GM12878 (cell line): ENCODE measurements around the gene PRPF6. TPM values are rescaled to one million over a fixed set of nuclear protein-coding genes. Genes with fewer than 3 reads are reported as not detected.

Source experiments
- BCL11A ChIP-seq: IDR thresholded peaks from 2 replicates; pipeline ENCODE4 v1.6.1; 2011; ENCODE audit warnings: low read depth, low read length
- CHD4 ChIP-seq: fragments of 200-600 bp; sonication (generic); IDR thresholded peaks from 2 replicates; pipeline ENCODE4 v1.6.1; 2016; ENCODE audit warnings: mild to moderate bottlenecking
- E2F4 ChIP-seq: IDR thresholded peaks from 2 replicates; pipeline ENCODE4 v1.6.1; 2012; ENCODE audit warnings: low read depth, low read length, improper control_type of control experiment
- MEF2A ChIP-seq: IDR thresholded peaks from 2 replicates; pipeline ENCODE4 v1.6.1; 2011; ENCODE audit warnings: low read depth, mild to moderate bottlenecking, low read length, moderate library complexity; ENCODE audit not compliant: insufficient read depth
- NFIC ChIP-seq: IDR thresholded peaks from 2 replicates; pipeline ENCODE4 v1.6.1; 2012; ENCODE audit warnings: low read depth, mild to moderate bottlenecking, inconsistent platforms, low read length, moderate library complexity
- NR2F1 ChIP-seq: fragments of 450-650 bp; conservative IDR thresholded peaks from 2 replicates; pipeline ENCODE4 v1.6.1; 2017; ENCODE audit warnings: mild to moderate bottlenecking
- POLR2A ChIP-seq: IDR thresholded peaks from 2 replicates; pipeline ENCODE4 v1.6.1; 2011; ENCODE audit warnings: low read depth, mild to moderate bottlenecking, low read length
- POLR2AphosphoS5 ChIP-seq: IDR thresholded peaks from 2 replicates; pipeline ENCODE4 v1.6.1; 2011; ENCODE audit warnings: mild to moderate bottlenecking, low read length, inconsistent platforms
- SIN3A ChIP-seq: IDR thresholded peaks from 2 replicates; pipeline ENCODE4 v1.6.1; 2012; ENCODE audit warnings: low read depth, low read length, improper control_type of control experiment
- SMAD5 ChIP-seq: IDR thresholded peaks from 2 replicates; pipeline ENCODE4 v1.6.1; 2016; ENCODE audit warnings: antibody characterized with exemption, low read depth
- ZNF622 ChIP-seq: fragments of 450-650 bp; IDR thresholded peaks from 2 replicates; pipeline ENCODE4 v1.6.1; 2017; ENCODE audit warnings: mild to moderate bottlenecking, inconsistent platforms
- ZSCAN29 ChIP-seq: fragments of 450-650 bp; IDR thresholded peaks from 2 replicates; pipeline ENCODE4 v1.6.1; 2017; ENCODE audit warnings: mild to moderate bottlenecking, moderate library complexity
- polyA plus RNA-seq, 11 experiments: library from polyadenylated mRNA; depleted of rRNA in 4 of 11; unstranded in 6 of 11; stranded (reverse) in 5 of 11; fragments of >200 nt; fragmentation: Nextera tagmentation in 4 of 11; fragmentation: Illumina TruSeq in 1 of 11; extraction: Ambion mirVana in 4 of 11; extraction: Trizol in 1 of 11; gene quantifications; 1 replicate in 1 of 11; 2 replicates in 10 of 11; pipeline versions ENCODE4 v1.2.1 to v1.2.3, GENCODE V29; 2011 to 2016; ENCODE audit warnings: inconsistent platforms in 2 of 11, missing spikeins in 2 of 11, low read depth in 1 of 11
- total RNA-seq, 4 experiments: library from RNA; depleted of rRNA in 3 of 4; stranded (reverse); fragments of >200 nt in 3 of 4; fragmentation: Illumina TruSeq in 1 of 4; extraction: Trizol in 1 of 4; gene quantifications; 2 replicates each; pipeline versions ENCODE4 v1.2.1 to v1.2.3, GENCODE V29; 2013 to 2021
- TF ChIP-seq, protein P1 (sequence below): IDR thresholded peaks from 2 replicates; pipeline ENCODE4 v1.6.1; 2011; ENCODE audit warnings: mild to moderate bottlenecking, low read depth, low read length, moderate library complexity; ENCODE audit not compliant: insufficient replicate concordance
- TF ChIP-seq, protein P2 (sequence below): fragments of 450-650 bp; IDR thresholded peaks from 2 replicates; pipeline ENCODE4 v1.6.1; 2017; ENCODE audit warnings: low read depth, mild to moderate bottlenecking, moderate library complexity
- TF ChIP-seq, protein P3 (sequence below): fragments of 450-650 bp; IDR thresholded peaks from 2 replicates; pipeline ENCODE4 v1.6.1; 2017; ENCODE audit warnings: mild to moderate bottlenecking
- TF ChIP-seq, protein P4 (sequence below): fragments of 450-650 bp; IDR thresholded peaks from 2 replicates; pipeline ENCODE4 v1.6.1; 2017; ENCODE audit warnings: mild to moderate bottlenecking, moderate library complexity

PRPF6 gene
- total and polyA plus RNA-seq, 10 of the 15 experiments (the other 5 are each of a cell fraction or from before 2014, with no cell fraction given) = 5.0 to 102 (median 71.3) TPM

DNA sequence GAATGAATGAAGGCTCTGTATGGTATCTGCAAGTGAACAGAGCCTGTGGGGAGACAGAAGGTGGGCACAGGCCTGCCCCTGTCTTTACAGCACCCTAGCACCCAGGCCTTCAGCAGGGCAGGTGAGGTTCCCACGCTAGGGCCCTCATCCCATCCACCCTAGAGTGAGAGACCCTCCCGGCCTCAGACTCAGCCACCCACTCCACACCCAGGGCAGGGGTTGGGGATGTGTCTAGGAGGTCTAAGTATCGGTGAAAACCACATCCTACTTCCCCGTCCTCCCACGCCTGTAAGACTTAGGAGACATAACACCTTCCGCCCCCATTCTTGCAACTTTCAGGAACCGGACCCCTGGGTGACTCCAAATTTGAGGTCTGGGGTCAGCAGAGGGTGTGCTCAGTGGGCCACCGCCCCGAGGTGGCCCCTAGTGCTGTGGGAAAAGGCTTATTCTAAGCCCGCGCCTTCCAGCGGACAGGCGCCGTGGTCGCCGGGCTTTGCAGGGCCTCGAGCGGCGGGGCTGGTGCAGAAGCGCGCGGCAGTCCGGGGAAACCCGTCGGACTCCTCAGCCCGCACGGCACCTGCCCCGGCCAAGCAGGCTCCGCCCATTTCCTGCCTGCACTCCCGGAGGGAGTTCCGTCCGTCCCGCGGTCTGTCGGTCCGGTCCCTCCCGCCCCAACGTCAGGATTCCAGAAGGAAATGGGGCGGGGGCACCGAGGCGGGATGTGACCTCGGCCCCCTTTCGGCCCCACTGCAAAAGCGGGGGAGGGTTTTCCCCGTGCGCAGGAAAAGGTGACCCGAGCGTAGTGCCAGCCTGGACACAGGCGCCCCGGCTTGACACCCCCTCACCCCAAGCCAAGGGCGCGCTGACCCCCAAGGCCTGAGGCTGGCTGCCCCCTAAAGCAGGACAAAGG, 2.4 kb upstream of the PRPF6 start (continued):
- TF ChIP-seq, protein P1, sequence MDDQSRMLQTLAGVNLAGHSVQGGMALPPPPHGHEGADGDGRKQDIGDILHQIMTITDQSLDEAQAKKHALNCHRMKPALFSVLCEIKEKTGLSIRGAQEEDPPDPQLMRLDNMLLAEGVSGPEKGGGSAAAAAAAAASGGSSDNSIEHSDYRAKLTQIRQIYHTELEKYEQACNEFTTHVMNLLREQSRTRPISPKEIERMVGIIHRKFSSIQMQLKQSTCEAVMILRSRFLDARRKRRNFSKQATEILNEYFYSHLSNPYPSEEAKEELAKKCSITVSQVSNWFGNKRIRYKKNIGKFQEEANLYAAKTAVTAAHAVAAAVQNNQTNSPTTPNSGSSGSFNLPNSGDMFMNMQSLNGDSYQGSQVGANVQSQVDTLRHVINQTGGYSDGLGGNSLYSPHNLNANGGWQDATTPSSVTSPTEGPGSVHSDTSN = no peak
- TF ChIP-seq MEF2A (0 out of 2 replicates have a peak, but pooled peaks have one; percentile 42), POLR2AphosphoS5 (peak; percentile 84), ZNF622 (no peak), SMAD5 (0 out of 2 replicates have a peak, but pooled peaks have one; percentile 26), NFIC (no peak), POLR2A (peak; percentile 74), CHD4 (no peak), BCL11A (0 out of 2 replicates have a peak, but pooled peaks have one; percentile 13), SIN3A (peak; percentile 47; the same call in 1 of the 2 replicates), NR2F1 (peak; percentile 88), E2F4 (0 out of 2 replicates have a peak, but pooled peaks have one; percentile 13), ZSCAN29 (0 out of 2 replicates have a peak, but pooled peaks have one; percentile 43)
- TF ChIP-seq, protein P2, sequence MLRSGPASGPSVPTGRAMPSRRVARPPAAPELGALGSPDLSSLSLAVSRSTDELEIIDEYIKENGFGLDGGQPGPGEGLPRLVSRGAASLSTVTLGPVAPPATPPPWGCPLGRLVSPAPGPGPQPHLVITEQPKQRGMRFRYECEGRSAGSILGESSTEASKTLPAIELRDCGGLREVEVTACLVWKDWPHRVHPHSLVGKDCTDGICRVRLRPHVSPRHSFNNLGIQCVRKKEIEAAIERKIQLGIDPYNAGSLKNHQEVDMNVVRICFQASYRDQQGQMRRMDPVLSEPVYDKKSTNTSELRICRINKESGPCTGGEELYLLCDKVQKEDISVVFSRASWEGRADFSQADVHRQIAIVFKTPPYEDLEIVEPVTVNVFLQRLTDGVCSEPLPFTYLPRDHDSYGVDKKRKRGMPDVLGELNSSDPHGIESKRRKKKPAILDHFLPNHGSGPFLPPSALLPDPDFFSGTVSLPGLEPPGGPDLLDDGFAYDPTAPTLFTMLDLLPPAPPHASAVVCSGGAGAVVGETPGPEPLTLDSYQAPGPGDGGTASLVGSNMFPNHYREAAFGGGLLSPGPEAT = peak; percentile 84
- TF ChIP-seq, protein P3, sequence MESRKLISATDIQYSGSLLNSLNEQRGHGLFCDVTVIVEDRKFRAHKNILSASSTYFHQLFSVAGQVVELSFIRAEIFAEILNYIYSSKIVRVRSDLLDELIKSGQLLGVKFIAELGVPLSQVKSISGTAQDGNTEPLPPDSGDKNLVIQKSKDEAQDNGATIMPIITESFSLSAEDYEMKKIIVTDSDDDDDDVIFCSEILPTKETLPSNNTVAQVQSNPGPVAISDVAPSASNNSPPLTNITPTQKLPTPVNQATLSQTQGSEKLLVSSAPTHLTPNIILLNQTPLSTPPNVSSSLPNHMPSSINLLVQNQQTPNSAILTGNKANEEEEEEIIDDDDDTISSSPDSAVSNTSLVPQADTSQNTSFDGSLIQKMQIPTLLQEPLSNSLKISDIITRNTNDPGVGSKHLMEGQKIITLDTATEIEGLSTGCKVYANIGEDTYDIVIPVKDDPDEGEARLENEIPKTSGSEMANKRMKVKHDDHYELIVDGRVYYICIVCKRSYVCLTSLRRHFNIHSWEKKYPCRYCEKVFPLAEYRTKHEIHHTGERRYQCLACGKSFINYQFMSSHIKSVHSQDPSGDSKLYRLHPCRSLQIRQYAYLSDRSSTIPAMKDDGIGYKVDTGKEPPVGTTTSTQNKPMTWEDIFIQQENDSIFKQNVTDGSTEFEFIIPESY = no peak
- TF ChIP-seq, protein P4, sequence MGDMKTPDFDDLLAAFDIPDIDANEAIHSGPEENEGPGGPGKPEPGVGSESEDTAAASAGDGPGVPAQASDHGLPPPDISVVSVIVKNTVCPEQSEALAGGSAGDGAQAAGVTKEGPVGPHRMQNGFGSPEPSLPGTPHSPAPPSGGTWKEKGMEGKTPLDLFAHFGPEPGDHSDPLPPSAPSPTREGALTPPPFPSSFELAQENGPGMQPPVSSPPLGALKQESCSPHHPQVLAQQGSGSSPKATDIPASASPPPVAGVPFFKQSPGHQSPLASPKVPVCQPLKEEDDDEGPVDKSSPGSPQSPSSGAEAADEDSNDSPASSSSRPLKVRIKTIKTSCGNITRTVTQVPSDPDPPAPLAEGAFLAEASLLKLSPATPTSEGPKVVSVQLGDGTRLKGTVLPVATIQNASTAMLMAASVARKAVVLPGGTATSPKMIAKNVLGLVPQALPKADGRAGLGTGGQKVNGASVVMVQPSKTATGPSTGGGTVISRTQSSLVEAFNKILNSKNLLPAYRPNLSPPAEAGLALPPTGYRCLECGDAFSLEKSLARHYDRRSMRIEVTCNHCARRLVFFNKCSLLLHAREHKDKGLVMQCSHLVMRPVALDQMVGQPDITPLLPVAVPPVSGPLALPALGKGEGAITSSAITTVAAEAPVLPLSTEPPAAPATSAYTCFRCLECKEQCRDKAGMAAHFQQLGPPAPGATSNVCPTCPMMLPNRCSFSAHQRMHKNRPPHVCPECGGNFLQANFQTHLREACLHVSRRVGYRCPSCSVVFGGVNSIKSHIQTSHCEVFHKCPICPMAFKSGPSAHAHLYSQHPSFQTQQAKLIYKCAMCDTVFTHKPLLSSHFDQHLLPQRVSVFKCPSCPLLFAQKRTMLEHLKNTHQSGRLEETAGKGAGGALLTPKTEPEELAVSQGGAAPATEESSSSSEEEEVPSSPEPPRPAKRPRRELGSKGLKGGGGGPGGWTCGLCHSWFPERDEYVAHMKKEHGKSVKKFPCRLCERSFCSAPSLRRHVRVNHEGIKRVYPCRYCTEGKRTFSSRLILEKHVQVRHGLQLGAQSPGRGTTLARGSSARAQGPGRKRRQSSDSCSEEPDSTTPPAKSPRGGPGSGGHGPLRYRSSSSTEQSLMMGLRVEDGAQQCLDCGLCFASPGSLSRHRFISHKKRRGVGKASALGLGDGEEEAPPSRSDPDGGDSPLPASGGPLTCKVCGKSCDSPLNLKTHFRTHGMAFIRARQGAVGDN = peak; percentile 38; the same call in 1 of the 2 replicates
